HL-60/S4 (cell line): Measurements from ENCODE around the gene NBR1.
"Not testable (repeated sequence)": the region's sequence is repeated elsewhere in the genome, so short reads cannot be mapped to it uniquely, and the experiment has no call there.

ENCODE experiments used
- in situ Hi-C: fragments of 300-500 bp; cut with MboI; formaldehyde crosslinking; loops from 2 replicates; pipeline ENCODE4 v1.14.3; 2022; ENCODE audit warnings: low sequenced_read_pairs

NBR1 gene

DNA sequence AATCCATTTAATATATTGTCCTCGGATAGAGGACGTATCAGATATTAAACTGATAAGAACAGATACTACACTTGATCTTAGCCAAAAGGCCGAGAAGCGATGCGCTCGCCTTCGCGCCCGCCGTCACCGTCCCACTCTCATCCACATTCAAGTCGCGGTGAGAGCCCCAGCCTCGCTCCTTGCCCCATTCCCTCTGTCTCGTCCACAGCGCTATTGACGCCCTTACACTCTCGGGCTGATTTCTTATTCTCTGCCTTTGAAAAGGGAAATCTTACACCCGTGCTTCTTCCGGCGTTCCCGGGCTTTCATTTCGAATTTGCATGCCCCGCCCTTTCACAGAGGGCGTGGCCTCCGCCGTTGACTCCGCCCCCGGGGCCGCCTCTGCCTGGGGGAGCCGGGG lies 62.9 kb downstream of the NBR1 start, which contains the start of gene RNU2-1:
Gene RNU2-1 (minus strand): TSS at position 101 of the 400 bp plus-strand sequence.
- in situ Hi-C loops: not testable (repeated sequence)

DNA sequence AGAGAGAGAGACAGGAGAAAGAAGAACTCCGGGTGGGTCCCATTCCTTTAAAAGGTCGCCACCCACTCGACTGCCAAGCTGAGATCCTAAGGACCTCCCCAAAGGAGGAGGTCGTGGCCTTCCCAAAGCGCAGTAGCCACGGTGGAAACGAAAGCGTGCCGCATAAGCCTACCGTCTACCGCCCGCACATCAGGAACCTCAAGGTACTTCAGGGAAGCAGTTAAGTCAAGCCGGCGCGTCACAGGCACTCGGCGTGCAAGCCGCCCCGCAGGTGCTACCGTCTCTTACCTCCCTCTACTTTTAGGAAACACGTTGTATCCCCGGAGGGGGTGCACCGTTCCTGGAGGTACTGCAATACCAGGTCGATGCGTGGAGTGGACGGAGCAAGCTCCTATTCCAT lies 68.6 kb downstream of the NBR1 start:
- in situ Hi-C loops: not testable (repeated sequence)

DNA sequence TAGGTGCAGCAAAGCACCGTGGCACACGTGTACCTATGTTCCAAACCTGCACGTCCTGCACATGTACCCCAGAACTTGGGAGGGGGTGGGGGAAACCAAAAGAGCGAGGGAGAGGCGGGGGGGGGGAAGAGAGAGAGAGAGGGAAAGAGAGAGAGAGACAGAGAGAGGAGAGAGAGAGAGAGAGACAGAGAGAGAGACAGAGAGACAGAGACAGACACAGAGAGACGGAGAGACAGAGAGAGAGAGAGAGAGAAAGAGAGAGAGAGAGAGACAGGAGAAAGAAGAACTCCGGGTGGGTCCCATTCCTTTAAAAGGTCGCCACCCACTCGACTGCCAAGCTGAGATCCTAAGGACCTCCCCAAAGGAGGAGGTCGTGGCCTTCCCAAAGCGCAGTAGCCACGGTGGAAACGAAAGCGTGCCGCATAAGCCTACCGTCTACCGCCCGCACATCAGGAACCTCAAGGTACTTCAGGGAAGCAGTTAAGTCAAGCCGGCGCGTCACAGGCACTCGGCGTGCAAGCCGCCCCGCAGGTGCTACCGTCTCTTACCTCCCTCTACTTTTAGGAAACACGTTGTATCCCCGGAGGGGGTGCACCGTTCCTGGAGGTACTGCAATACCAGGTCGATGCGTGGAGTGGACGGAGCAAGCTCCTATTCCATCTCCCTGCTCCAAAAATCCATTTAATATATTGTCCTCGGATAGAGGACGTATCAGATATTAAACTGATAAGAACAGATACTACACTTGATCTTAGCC lies 69.8 kb downstream of the NBR1 start:
- in situ Hi-C loops: not testable (repeated sequence)

DNA sequence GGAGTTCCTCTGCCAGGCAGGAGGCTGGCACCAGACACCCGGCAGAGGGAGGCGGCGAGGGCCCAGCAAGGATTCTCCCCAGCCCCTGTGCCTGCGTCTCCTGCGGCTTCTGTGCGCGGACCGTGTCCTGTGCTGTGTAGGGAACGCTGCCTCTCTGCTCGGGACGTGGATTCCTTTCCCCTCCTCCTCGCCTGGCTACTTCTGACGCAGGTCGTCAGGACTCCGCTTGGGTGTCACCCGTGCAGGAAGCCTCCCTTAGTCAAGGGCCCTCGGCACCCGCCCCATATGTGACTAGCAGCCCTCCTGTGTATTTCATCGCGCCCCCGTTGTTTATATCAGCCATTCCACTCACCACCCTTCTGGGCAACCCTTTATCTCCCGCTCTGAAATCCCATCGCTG lies 75.4 kb downstream of the NBR1 start:
- in situ Hi-C loops: not testable (repeated sequence)
